WERI-Rb-1 (cell line): ENCODE results near the gene TMEM132C.

Experiments
- DNase-seq: peaks from one replicate; pipeline ENCODE4 v3.0.0-alpha.2; 2020
- H3K27ac ChIP-seq: fragments of 250-450 bp; sonication (Bioruptor Pico); 2 replicates; pipeline ENCODE4 v1.5.1; 2020; ENCODE audit warnings: mild to moderate bottlenecking, moderate library complexity
- H3K27me3 ChIP-seq: fragments of 250-450 bp; sonication (Bioruptor Pico); 2 replicates; pipeline ENCODE4 v1.5.1; 2021; ENCODE audit warnings: mild to moderate bottlenecking, low read depth, moderate library complexity; ENCODE audit not compliant: insufficient read depth, severe bottlenecking
- H3K36me3 ChIP-seq: fragments of 250-450 bp; sonication (Bioruptor Pico); 2 replicates; pipeline ENCODE4 v1.5.1; 2020; ENCODE audit warnings: mild to moderate bottlenecking, moderate library complexity
- H3K4me3 ChIP-seq: 2 replicates; pipeline ENCODE4 v1.5.1; 2011; ENCODE audit warnings: low read depth, mild to moderate bottlenecking, control low read depth, low read length
- H3K9me3 ChIP-seq: fragments of 250-450 bp; sonication (Bioruptor Pico); 2 replicates; pipeline ENCODE4 v1.5.1; 2021; ENCODE audit warnings: mild to moderate bottlenecking, moderate library complexity; ENCODE audit not compliant: severe bottlenecking
- TF ChIP-seq, protein P1 (sequence below): IDR thresholded peaks from 2 replicates; pipeline ENCODE4 v1.5.1; 2011; ENCODE audit warnings: low read depth, mild to moderate bottlenecking, control low read depth, inconsistent platforms, low read length

Gene TMEM132C

DNA sequence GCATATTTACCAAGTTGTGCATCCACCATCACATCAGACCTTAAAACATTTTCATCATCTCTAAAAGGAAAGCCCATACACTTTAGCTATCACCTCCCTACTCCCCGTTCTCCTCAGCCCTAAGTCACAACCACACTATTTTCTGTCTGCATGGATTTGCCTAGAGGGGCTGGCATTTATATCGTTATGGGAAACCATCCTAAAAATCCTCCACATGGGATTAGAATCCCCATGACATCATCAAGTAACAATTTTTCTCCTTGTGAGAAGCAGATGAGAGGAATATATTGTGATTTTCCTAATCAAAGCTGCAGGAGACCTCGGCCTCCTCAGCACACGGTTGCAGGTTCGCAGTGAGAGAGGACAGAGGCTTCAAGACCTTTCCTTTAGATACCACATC is 442.7 kb downstream of the TMEM132C start:
- Histone ChIP-seq H3K9me3 (no peaks in the 10 kb centered on the region), H3K27ac (no peak overlapping the region), H3K27me3 (no peaks in the 10 kb centered on the region), H3K36me3 (no peaks in the 10 kb centered on the region), H3K4me3 (no peak overlapping the region)
- TF ChIP-seq, protein P1, sequence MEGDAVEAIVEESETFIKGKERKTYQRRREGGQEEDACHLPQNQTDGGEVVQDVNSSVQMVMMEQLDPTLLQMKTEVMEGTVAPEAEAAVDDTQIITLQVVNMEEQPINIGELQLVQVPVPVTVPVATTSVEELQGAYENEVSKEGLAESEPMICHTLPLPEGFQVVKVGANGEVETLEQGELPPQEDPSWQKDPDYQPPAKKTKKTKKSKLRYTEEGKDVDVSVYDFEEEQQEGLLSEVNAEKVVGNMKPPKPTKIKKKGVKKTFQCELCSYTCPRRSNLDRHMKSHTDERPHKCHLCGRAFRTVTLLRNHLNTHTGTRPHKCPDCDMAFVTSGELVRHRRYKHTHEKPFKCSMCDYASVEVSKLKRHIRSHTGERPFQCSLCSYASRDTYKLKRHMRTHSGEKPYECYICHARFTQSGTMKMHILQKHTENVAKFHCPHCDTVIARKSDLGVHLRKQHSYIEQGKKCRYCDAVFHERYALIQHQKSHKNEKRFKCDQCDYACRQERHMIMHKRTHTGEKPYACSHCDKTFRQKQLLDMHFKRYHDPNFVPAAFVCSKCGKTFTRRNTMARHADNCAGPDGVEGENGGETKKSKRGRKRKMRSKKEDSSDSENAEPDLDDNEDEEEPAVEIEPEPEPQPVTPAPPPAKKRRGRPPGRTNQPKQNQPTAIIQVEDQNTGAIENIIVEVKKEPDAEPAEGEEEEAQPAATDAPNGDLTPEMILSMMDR: no peak
- no peak for DNase-seq

DNA sequence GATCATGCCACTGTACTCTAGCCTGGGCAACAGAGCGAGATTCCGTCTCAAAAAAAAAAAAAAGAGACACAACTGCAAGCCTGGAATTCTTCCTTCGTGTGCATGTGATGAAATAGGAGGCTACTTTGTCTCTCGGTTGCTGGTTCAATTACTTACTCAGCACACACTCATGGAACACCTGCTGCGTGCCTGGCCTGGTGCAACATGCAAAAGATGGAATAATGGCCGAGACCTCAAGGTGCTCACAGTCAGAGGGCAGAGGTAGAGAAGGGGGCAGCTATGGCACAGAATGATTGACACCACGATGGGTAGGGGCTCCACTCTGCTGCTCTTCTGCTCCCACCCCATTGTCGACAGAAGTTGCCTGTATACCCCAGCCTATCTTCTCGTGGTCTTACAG is 444.5 kb downstream of the TMEM132C start:
- H3K4me3 ChIP-seq: no peak overlapping the region

DNA sequence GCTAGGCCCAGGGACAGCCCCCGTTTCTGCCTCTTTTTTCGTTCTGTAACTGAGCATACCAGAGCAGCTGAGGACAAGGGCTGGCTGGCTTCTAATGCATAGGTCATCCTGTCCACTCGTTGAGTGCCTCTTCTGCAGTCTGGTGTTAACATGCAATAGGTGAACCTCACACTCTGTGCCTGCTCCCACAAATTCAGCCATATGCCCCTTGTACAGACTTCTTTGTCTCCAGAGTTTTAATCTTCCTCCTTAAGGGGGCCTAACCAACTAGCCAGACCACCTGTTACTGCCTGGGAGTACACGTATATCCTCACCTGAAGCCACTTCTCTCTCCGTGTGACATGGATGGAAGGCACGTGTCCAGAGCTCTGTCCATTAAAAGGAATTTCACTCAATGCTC is 445.7 kb downstream of the TMEM132C start:
- TF ChIP-seq, protein P1: no peak
- no peak overlapping the region for H3K4me3 ChIP-seq
- no peaks in the 10 kb centered on the region for H3K9me3 ChIP-seq
- H3K27ac ChIP-seq: no peak overlapping the region
- no peaks in the 10 kb centered on the region for H3K27me3 ChIP-seq
- DNase-seq: no peak
- no peaks in the 10 kb centered on the region for H3K36me3 ChIP-seq

More for the DNA sequence above, 444.5 kb downstream of the TMEM132C start:
- DNase-seq: no peak
- Histone ChIP-seq H3K9me3 (no peaks in the 10 kb centered on the region), H3K27me3 (no peaks in the 10 kb centered on the region), H3K36me3 (no peaks in the 10 kb centered on the region), H3K27ac (no peak overlapping the region)
- TF ChIP-seq, protein P1: no peak

DNA sequence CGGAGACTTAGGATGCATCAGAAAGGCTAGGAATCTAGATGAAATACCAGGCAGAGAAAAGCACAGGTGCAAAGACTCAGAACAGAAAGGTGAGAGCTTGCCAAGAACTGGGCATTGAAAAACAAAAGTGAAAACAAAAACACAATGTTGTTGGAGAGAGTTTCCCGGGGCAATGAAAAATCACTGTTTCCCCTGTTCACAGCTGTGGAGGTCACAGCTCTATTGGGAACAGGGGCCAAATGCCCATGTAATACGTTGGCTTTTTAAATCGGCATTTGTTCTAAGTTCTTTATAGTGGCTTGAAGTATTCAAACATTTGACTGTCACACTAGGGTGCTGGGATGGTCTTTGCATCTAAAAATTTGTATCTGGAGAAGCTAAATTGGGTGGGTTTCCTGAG is 448.5 kb downstream of the TMEM132C start:
- Histone ChIP-seq H3K36me3 (no peaks in the 10 kb centered on the region), H3K4me3 (no peak overlapping the region), H3K27ac (no peak overlapping the region), H3K9me3 (no peaks in the 10 kb centered on the region), H3K27me3 (no peaks in the 10 kb centered on the region)
- TF ChIP-seq, protein P1: no peak
- no peak for DNase-seq

DNA sequence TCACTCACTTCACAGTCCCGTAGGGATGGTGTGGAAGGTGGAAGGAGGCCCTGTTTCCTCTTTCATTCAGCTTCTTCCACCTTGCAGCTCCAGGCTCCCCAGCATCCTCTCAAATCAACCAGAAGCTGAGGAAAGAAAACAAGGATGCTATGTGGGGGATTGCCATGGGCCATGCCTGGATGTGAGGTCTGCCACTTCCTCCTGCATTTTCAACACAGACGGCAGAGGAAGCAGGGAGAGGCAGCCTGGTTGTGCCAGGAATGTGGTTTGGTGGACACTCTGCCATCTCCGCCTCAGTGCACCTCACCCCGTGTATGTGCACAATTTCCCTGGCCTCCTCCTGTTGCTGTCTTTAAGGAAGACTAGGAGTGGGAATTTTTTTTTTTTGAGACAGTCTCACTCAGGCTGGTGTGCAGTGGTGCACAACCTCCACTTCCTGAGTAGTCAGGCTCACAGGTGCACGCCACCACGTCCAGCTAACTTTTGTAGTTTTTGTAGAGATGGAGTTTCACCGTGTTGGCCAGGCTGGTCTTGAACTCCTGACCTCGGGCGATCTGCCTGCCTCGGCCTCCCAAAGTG is 457.6 kb downstream of the TMEM132C start:
- Histone ChIP-seq H3K27me3 (no peaks in the 10 kb centered on the region), H3K27ac (no peak overlapping the region), H3K36me3 (no peaks in the 10 kb centered on the region), H3K4me3 (no peak overlapping the region), H3K9me3 (no peaks in the 10 kb centered on the region)
- no peak for DNase-seq
- TF ChIP-seq, protein P1: no peak

DNA sequence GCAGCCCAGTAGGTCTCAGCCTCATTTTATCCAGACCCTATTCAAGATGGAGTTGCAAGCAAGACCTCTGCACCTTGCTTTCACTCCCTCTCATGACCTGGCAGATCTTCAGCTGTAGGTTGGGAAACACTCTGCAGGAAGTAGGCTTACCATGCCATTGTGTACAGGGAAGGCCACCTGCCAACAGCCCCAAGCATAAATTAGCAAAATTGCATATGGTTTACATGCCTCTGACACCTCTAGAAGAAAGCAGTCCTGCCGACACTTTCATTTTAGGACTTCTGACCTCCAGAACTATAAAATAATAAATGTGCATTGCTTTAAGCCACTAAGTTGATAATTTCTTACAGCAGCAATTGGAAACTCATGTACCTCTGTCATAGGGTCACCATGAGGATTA is 459.9 kb downstream of the TMEM132C start:
- DNase-seq: no peak
- Histone ChIP-seq H3K36me3 (no peaks in the 10 kb centered on the region), H3K27me3 (no peaks in the 10 kb centered on the region), H3K9me3 (no peaks in the 10 kb centered on the region), H3K4me3 (no peak overlapping the region), H3K27ac (no peak overlapping the region)
- TF ChIP-seq, protein P1: no peak
